Measurements from ENCODE around the gene RNF213.
"Not testable (repeated sequence)": the region's sequence is repeated elsewhere in the genome, so short reads cannot be mapped to it uniquely, and the experiment has no call there.

RNF213 gene

GRCh38 chr17:80270104-80270503, 9.5 kb downstream of the RNF213 start:
- DNase-seq (ENCODE audit: low read depth in 2 of 2), result no peak

DNA sequence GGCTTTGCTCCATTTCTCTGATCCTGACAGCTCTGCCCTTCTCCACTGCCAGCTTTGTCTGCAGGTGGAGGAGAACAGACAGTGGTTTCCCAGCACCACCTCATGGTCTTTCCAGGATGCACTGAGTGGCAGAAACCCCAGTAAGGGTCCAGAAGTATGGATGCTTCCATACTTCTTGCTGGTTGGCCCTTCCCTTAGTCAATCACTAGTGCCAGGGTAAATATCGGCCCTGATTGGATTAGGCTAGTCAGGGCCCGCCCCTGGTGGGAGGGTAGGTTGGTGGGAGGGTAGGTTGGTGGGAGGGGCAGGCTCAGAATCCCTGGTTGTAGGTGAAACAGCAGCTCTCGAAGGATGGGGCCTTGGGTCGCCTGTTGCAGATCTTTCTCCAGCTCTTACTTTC, 10.2 kb downstream of the RNF213 start:
- DNase-seq (ENCODE audit: low read depth in 2 of 2), result peak in 1 of 2 donors; percentile 38

DNA sequence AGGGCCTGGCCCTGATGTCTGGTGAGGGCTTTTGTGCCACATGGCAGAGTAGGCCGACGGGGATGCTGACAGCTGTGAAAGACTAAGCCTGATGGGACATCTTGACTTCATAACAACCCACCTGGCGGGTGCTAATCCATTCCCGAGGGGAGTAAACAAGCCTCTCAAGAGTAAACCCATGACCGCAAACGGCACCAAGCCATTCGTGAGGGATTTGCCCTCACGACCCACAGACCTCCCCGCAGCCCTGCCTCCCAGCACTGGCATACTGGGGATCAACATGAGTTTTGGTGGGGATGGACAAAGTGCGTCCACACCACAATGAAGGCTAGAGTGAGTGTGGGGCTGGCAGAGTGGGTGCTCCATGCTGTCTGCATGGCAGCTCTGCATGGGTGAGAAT, 11.7 kb downstream of the RNF213 start:
- no peak for DNase-seq (ENCODE audit: low read depth in 2 of 2)

- DNase-seq (ENCODE audit: low read depth in 2 of 2), result no peak
Measured at GRCh38 chr17:80274331-80274730, 13.7 kb downstream of the RNF213 start.

DNA sequence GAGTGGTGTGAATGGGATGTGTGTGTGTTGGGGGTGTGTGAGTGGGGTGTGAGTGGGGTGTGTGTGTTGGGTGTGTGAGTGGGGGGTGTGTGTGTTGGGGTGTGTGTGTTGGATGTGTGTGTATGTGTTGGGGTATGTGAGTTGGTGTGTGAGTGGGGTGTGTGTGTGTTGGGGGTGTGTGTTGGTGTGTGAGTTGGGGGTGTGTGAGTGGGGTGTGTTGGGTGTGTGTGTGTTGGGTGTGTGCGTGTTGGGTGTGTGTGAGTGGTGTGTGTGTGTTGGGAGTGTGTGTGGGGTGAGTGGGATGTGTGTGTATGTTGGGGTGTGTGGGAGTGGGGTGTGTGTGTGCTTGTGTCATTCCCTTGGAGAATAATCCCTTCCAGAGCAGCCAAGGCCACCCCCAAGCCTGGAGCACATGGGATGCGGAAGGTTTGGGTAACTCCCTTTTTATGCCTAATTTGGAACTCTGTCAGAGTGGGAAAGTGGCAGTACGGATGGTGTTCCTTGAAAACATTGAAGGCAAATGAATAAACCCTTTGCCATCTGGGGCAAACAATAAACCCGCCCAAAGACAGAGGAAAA, 14.3 kb downstream of the RNF213 start:
- DNase-seq (ENCODE audit: low read depth in 2 of 2), result no peak

GRCh38 chr17:80275857-80276256, 15.2 kb downstream of the RNF213 start:
- not testable (repeated sequence) for DNase-seq (ENCODE audit: low read depth in 2 of 2)

- DNase-seq (ENCODE audit: low read depth in 2 of 2), result no peak
Measured at GRCh38 chr17:80277751-80278671, 17.4 kb downstream of the RNF213 start.

- DNase-seq (ENCODE audit: low read depth in 2 of 2), result no peak
Measured at GRCh38 chr17:80279895-80280294, 19.2 kb downstream of the RNF213 start.

- no peak for DNase-seq (ENCODE audit: low read depth in 2 of 2)
Measured at GRCh38 chr17:80281516-80281915, 20.9 kb downstream of the RNF213 start.

GRCh38 chr17:80283116-80283852, 22.6 kb downstream of the RNF213 start:
- DNase-seq (ENCODE audit: low read depth in 2 of 2), result no peak

DNA sequence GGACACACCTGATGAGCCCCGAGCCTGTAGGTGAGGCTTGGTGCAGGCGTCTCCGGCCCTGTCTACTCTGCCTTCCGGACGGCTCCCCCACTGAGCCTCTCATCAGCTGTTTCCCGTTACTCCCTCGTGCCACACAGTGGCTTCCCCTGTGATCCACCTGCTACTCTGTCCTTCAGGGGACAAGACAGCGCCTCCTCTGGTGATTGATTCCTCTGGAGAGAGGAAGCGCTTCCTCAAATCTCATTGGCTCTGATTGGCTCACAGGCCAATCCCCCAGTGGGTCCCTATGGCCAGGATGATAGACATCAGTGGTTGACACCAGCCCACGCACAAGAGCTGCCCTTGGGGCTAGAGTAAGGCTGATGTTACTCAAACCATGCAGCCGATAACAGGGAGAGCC, 24.0 kb downstream of the RNF213 start:
- peak in 1 of 2 donors; percentile 22 for DNase-seq (ENCODE audit: low read depth in 2 of 2)

- no peak for DNase-seq (ENCODE audit: low read depth in 2 of 2)
Measured at GRCh38 chr17:80285237-80285920, 24.7 kb downstream of the RNF213 start.

- no peak for DNase-seq (ENCODE audit: low read depth in 2 of 2)
Measured at GRCh38 chr17:80286638-80286960, 25.9 kb downstream of the RNF213 start.

- no peak for DNase-seq (ENCODE audit: low read depth in 2 of 2)
Measured at GRCh38 chr17:80287038-80287437, 26.4 kb downstream of the RNF213 start.

DNA sequence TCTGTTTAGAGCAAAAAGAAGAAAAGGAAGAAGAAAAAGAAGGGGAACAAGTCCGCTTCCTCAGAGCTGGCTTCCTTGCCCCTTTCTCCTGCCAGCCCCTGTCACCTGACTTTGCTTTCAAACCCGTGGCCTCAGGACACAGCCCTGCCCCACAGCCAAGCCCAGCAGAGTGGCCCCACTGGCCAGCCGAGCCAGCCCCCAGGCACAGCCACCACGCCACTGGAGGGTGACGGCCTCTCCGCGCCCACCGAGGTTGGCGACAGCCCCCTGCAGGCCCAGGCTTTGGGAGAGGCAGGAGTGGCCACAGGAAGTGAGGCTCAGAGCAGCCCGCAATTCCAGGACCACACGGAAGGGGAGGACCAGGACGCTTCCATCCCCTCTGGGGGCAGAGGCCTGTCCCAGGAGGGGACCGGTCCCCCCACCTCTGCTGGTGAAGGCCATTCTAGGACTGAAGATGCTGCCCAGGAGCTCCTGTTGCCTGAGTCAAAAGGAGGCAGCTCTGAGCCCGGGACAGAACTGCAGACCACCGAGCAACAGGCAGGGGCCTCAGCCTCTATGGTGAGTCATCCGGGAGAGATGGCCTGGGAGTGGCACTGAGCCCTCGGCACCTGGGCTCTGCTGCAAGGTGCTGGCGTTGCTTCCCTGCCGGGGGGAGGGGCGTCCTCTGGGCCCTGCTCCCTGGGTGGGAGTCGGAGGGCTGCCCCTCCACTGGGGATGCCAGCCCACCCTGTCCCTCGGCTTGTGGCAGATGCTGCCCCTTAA, 27.3 kb downstream of the RNF213 start:
- no peak for DNase-seq (ENCODE audit: low read depth in 2 of 2)

GRCh38 chr17:80289616-80290015, 29.0 kb downstream of the RNF213 start:
- no peak for DNase-seq (ENCODE audit: low read depth in 2 of 2)

- no peak for DNase-seq (ENCODE audit: low read depth in 2 of 2)
Measured at GRCh38 chr17:80290156-80290555, 29.5 kb downstream of the RNF213 start.

GRCh38 chr17:80291260-80291659, 30.6 kb downstream of the RNF213 start:
- no peak for DNase-seq (ENCODE audit: low read depth in 2 of 2)

DNA sequence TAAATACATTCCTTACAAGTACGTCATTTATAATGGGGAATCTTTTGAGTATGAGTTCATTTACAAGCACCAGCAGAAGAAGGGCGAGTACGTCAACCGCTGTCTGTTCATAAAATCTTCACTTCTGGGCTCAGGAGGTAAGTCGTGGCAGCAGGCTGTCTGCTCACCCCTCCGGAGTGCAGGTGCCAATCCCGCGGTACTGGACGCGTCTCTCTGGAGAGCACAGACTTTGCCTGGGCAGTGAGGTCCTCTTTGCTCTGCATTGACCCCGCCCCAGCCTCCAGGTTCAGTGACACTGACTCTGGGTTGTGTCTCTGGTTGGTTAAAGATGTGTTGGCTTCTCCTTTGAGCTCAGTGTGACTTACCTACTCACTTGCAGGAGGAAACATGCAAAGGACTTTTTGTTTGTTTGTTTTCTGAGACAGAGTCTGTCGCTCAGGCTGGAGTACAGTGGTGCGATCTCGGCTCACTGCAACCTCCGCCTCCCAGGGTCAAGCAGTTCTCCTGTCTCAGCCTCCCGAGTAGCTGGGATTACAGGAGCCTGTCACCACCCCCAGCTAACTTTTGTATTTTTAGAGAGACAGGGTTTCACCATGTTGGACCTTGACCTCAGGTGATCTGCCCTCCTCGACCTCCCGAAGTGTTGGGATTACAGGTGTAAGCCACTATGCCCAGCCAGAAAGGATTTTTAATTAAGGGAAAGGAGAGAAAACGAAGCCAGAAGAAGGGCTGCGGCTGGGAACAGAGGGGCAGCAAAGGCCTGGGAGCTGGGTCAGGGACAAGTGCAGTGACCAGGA, 31.2 kb downstream of the RNF213 start:
- no peak for DNase-seq (ENCODE audit: low read depth in 2 of 2)

- DNase-seq (ENCODE audit: low read depth in 2 of 2), result no peak
Measured at GRCh38 chr17:80292521-80292971, 31.9 kb downstream of the RNF213 start.

All from stimulated activated CD8-positive, alpha-beta memory T cell treated with anti-CD3 and anti-CD28 coated beads, Interleukin-15, amount 100 ng/mL, for 48 hours (primary cell).